HepG2 (cell line): ENCODE data around the gene SYT1.

Experiments used
- MAX ChIP-seq: IDR thresholded peaks from 2 replicates; pipeline ENCODE4 v1.6.1; 2012; ENCODE audit warnings: inconsistent platforms
- MAZ ChIP-seq, 2 experiments: sonication (generic) in 1 of 2; formaldehyde crosslinking in 1 of 2; IDR thresholded peaks; 2 replicates each; pipeline versions ENCODE4 v1.5.0 to v1.6.1; 2012 to 2020; ENCODE audit warnings: low read depth in 2 of 2, mild to moderate bottlenecking in 2 of 2, borderline replicate concordance in 1 of 2, improper control_type of control experiment in 1 of 2, low read length in 1 of 2, missing genetic modification reagents in 1 of 2, moderate library complexity in 1 of 2
- MLXIP ChIP-seq: sonication (generic); formaldehyde crosslinking; IDR thresholded peaks from 2 replicates; pipeline ENCODE4 v1.9.0; 2021; ENCODE audit warnings: missing genetic modification reagents, borderline replicate concordance
- REXO4 ChIP-seq: sonication (generic); formaldehyde crosslinking; IDR thresholded peaks from 2 replicates; pipeline ENCODE4 v1.8.0; 2022; ENCODE audit warnings: missing genetic modification reagents, mild to moderate bottlenecking, borderline replicate concordance
- SALL2 ChIP-seq: sonication (generic); formaldehyde crosslinking; IDR thresholded peaks from 2 replicates; pipeline ENCODE4 v1.8.1; 2023; ENCODE audit warnings: mild to moderate bottlenecking, missing genetic modification reagents, inconsistent platforms
- SMAD1 ChIP-seq: sonication (generic); formaldehyde crosslinking; IDR thresholded peaks from 2 replicates; pipeline ENCODE4 v1.4.0; 2020; ENCODE audit warnings: missing genetic modification reagents, low read depth, mild to moderate bottlenecking, borderline replicate concordance
- THAP11 ChIP-seq: IDR thresholded peaks from 2 replicates; pipeline ENCODE4 v1.6.1; 2016; ENCODE audit warnings: missing biosample characterization, missing genetic modification reagents
- ZNF589 ChIP-seq: sonication (generic); formaldehyde crosslinking; conservative IDR thresholded peaks from 2 replicates; pipeline ENCODE4 v1.8.0; 2022; ENCODE audit warnings: mild to moderate bottlenecking, moderate library complexity, missing genetic modification reagents

- no peak for TF ChIP-seq THAP11 (CRISPR knock-in tag)
- TF ChIP-seq MAZ (IDR thresholded peaks at IDR 0.05; ENCODE audit: borderline replicate concordance, low read depth, low read length), result no peak
- no peak for TF ChIP-seq MAZ (CRISPR knock-in tag; IDR thresholded peaks at IDR 0.05; ENCODE audit: low read depth)
- no peak for TF ChIP-seq SMAD1 (CRISPR knock-in tag)
- TF ChIP-seq SALL2, result no peak
- no peak for TF ChIP-seq MLXIP (CRISPR knock-in tag)
- no peak for TF ChIP-seq MAX
- TF ChIP-seq ZNF589, result no peak
- no peak for TF ChIP-seq REXO4
These were observed 220.6 kb downstream of the SYT1 start for GRCh38 chr12:79085106-79085682.
